ENCODE data around the gene PRKCH.

GRCh38 chr14:61585598-61586543, 264.5 kb downstream of the PRKCH start:
- no peak for TF ChIP-seq CTCF (IDR thresholded peaks at IDR 0.05)
- no peak for TF ChIP-seq POLR2A (IDR thresholded peaks at IDR 0.05)
